ENCODE measurements around the gene AOPEP.

DNA sequence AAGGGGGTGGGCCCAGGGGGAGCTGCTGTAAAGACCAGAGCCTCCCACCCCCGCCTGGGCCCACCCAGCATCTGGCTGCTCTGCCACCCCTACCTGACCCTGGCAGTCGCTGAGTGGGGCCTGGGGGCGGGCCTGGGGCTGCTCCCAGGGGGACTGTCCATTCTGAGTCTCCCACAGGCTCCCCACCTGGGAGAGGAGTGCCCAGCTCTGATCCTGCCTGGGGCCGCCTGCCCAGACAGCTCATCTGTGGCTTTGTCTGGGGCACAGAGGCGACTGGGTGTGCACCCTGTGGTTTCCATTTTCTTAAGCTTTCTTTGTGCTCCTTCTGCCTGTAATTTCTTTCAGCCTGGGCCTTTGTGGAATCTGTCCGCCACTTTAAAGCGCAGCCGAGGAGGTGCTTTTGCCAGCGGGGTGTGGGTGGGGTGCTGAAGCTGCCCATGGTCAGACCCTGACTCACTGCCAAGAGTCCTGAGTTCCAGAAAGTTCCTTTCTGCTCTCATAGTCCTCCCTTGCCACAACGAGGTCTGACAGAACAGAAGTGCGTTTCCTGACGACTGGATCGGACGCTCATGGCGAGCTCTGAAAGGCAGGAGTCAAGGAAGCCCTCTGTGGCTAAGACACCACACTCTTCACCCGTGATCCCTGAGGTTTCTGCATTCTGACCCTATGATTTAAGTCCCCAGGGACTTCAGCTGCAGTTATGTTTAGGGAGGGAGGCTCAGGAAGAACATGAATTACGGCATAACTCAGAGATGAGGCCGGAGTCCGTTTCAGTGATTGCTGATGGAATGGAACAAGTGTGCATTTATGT lies 366.0 kb downstream of the AOPEP start:
- TF ChIP-seq, protein P1, sequence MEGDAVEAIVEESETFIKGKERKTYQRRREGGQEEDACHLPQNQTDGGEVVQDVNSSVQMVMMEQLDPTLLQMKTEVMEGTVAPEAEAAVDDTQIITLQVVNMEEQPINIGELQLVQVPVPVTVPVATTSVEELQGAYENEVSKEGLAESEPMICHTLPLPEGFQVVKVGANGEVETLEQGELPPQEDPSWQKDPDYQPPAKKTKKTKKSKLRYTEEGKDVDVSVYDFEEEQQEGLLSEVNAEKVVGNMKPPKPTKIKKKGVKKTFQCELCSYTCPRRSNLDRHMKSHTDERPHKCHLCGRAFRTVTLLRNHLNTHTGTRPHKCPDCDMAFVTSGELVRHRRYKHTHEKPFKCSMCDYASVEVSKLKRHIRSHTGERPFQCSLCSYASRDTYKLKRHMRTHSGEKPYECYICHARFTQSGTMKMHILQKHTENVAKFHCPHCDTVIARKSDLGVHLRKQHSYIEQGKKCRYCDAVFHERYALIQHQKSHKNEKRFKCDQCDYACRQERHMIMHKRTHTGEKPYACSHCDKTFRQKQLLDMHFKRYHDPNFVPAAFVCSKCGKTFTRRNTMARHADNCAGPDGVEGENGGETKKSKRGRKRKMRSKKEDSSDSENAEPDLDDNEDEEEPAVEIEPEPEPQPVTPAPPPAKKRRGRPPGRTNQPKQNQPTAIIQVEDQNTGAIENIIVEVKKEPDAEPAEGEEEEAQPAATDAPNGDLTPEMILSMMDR (IDR thresholded peaks at IDR 0.05) = no peak
- no peak for TF ChIP-seq CHD4 (IDR thresholded peaks at IDR 0.05; ENCODE audit: borderline replicate concordance)
- no peak for TF ChIP-seq CEBPB (IDR thresholded peaks at IDR 0.05)
- no peak for TF ChIP-seq CHD2 (IDR thresholded peaks at IDR 0.05; ENCODE audit: low read length, partially characterized antibody)
- TF ChIP-seq POLR2A (IDR thresholded peaks at IDR 0.05; ENCODE audit: low read length) = no peak
- TF ChIP-seq, protein P2, sequence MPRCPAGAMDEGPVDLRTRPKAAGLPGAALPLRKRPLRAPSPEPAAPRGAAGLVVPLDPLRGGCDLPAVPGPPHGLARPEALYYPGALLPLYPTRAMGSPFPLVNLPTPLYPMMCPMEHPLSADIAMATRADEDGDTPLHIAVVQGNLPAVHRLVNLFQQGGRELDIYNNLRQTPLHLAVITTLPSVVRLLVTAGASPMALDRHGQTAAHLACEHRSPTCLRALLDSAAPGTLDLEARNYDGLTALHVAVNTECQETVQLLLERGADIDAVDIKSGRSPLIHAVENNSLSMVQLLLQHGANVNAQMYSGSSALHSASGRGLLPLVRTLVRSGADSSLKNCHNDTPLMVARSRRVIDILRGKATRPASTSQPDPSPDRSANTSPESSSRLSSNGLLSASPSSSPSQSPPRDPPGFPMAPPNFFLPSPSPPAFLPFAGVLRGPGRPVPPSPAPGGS (IDR thresholded peaks at IDR 0.05) = no peak
- no peak for TF ChIP-seq ZNF302 (CRISPR knock-in tag; IDR thresholded peaks at IDR 0.05)
